ENCODE results near the gene SEPTIN12. TPM values are rescaled to one million over a fixed set of nuclear protein-coding genes. Genes with fewer than 3 reads are reported as not detected.

Gene SEPTIN12
- total RNA-seq, 1 donor from 2014 or later = not detected

DNA sequence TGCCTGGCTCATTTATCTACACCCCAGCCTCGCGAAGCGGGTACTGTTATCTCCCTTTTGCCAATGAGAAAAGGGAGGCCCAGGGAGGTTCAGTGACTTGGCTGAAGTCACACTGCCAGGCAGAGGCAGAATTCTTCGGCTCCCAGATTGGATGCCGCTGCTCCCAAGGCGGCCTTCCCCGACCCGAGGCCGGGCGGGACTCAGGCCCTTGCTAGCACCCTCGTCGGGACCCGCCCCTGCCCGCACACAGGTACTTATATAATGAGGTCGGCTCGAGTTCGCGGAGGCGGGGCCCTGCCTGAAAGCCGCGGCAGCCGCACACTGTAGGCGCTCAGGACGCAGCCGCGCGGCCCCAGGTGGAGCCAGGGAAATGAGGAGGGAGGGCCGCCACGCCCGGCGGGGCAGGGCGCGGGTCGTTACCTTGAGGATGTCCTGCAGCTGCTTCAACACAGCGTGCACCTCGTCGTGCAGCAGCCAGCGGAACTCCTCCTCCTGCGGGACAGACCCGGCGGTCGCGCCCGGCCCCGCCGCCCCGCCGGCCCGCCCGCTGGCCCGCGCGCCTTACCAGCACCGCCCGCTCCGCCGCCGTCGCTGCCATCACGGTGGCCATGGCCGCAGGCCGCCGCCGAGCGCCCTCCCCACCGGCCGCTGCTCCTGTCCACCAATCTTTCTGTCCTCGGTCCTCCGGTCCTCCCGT is 14.0 kb upstream of the SEPTIN12 start, which contains the start of gene ROGDI:
ROGDI (minus strand) TSS at position 672 of the 697 bp plus-strand sequence; CDS start at position 610, 62 bp downstream.
- TF ChIP-seq, protein P1, sequence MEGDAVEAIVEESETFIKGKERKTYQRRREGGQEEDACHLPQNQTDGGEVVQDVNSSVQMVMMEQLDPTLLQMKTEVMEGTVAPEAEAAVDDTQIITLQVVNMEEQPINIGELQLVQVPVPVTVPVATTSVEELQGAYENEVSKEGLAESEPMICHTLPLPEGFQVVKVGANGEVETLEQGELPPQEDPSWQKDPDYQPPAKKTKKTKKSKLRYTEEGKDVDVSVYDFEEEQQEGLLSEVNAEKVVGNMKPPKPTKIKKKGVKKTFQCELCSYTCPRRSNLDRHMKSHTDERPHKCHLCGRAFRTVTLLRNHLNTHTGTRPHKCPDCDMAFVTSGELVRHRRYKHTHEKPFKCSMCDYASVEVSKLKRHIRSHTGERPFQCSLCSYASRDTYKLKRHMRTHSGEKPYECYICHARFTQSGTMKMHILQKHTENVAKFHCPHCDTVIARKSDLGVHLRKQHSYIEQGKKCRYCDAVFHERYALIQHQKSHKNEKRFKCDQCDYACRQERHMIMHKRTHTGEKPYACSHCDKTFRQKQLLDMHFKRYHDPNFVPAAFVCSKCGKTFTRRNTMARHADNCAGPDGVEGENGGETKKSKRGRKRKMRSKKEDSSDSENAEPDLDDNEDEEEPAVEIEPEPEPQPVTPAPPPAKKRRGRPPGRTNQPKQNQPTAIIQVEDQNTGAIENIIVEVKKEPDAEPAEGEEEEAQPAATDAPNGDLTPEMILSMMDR (IDR thresholded peaks at IDR 0.05; ENCODE audit: insufficient read depth, low read length, severe bottlenecking) = no peak
- no peak for FAIRE-seq
- DNase-seq (ENCODE audit: low read depth) = peak; percentile 81
- no peaks in the 10 kb centered on the region for H3K27me3 ChIP-seq (ENCODE audit: control insufficient read depth, insufficient read depth, low read length)
- peak within 1 kb of the TSS; percentile 69 for H3K4me3 ChIP-seq (ENCODE audit: low read depth, low read length)
- H3K36me3 ChIP-seq (ENCODE audit: control insufficient read depth, insufficient read depth, low read length) = peaks cover 9% of the 10 kb centered on the region

DNA sequence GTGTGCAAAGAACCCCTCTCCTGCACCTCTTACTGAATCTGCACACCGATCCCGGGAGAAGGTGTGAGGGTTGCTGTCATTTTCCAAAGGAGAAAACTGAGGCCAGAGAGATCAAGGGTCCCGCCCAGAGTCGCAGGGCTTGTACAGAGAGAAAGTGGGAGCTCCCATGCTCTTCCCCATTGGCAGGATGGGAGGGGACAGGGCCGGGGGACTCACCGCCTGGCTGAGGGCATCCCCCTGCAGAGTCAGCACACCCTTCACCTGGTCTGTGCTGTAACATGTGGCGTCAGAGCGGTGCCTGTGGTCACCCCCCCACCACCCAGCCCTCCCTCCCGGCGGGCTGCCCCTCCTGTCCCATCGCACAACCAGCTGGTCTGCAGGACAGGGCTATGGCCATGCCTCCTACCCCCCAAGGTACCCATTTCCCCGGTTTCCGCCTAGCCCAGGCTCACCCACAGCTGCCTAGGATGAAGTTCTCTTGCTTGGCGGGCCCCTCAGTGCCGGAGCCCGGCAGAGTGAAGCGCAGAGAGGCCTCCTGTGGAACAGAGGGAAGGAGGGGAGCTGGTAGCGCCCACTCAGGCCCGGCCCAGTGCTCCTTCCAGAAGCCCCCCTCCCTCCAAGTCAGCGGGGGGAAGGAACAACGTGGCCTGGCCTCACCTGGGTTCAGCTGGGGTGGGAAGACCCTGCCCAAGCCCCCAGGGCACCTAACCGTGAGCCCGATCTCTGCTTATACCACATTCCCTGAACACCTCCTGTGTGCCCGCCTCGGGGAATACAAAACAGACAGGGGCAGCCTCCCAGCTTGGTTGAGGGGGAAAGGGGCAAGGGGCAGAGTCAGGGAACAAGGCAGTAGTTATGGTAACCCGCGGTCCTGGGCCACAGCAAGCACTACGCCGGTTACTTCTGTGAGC is 13.2 kb upstream of the SEPTIN12 start:
- TF ChIP-seq, protein P1 (IDR thresholded peaks at IDR 0.05; ENCODE audit: insufficient read depth, low read length, severe bottlenecking) = no peak
- no peak for DNase-seq (ENCODE audit: low read depth)
- Histone ChIP-seq H3K27me3 (ENCODE audit: control insufficient read depth, insufficient read depth, low read length) (no peaks in the 10 kb centered on the region), H3K36me3 (ENCODE audit: control insufficient read depth, insufficient read depth, low read length) (peaks cover 11% of the 10 kb centered on the region), H3K4me3 (ENCODE audit: low read depth, low read length) (peak overlapping the region; percentile 69)
- no peak for FAIRE-seq

DNA sequence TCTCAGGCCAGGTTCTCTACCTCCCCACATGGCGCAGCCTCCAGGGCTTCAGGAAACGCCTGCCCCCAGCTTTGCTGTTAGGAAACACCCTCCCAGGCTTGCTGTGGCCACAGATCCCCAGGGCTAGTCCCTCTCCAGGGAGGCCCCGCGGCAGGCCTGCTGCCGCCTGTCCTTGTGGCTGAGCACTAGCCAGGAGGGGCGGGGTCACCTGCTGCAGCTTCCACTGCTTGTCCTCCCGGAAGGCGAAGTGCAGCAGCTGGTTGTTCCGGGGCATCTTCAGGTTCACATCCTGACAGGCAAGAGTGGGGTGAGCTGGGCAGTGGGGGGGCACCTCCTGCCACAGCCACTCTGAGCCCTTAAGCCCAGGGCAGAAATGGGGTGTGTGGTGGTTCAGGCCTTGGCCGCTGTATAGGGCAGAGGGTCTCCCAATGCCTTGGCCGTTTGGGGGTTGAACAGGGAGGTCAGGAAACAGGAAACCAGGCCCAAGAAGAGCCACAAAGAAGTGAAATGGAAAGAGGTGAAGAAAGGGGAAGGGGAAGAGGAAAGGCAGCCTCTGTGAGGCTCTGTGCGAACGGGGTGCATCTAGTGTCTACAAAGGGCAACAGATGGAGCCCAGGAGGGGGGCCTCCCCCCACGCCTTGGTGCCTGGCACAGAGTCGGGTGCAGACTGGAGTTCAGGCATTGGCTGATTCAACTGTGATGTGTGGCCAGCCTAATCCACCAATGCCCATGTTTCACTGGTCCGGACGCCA is 12.3 kb upstream of the SEPTIN12 start:
- Histone ChIP-seq H3K36me3 (ENCODE audit: control insufficient read depth, insufficient read depth, low read length) (peaks cover 14% of the 10 kb centered on the region), H3K27me3 (ENCODE audit: control insufficient read depth, insufficient read depth, low read length) (no peaks in the 10 kb centered on the region), H3K4me3 (ENCODE audit: low read depth, low read length) (no peak overlapping the region)
- TF ChIP-seq, protein P1 (IDR thresholded peaks at IDR 0.05; ENCODE audit: insufficient read depth, low read length, severe bottlenecking) = no peak
- DNase-seq (ENCODE audit: low read depth) (peak; percentile 46), FAIRE-seq (no peak)

DNA sequence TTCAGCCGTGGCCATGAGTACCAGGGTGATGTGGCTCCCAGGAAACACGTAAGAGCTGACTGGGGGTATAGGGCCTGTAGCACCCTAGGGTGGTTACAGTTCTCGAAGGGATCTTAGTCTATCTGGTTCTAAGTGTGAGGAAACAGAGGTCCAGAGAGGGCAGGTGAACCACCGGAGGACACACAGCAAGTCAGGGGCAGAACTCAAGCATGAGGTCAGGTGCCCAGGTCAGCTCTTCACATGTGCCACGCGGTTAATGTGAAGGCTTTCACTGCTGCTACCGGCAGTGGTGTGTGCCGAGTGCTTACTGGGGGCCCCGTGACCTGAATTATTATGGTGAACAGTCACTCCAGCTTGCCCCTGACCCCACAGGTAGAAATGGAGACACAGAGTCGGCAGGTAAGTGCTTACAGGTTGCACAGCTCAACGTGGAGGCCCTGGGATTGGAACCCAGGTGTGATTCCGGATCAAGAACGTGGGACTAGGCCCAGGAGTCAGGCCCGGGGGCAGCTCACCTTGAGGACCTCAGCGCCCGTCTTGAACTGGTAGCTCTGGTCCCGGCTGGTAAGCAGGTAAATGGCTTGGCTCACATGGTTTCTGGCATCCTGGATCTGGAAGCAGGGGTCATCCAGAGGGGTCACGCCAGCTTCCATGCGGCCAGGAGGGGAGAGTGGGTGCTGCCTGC is 11.2 kb upstream of the SEPTIN12 start:
- DNase-seq (ENCODE audit: low read depth) (no peak), FAIRE-seq (peak; percentile 70)
- no peaks in the 10 kb centered on the region for H3K27me3 ChIP-seq (ENCODE audit: control insufficient read depth, insufficient read depth, low read length)
- TF ChIP-seq, protein P1 (IDR thresholded peaks at IDR 0.05; ENCODE audit: insufficient read depth, low read length, severe bottlenecking) = no peak
- H3K36me3 ChIP-seq (ENCODE audit: control insufficient read depth, insufficient read depth, low read length) = peaks cover 10% of the 10 kb centered on the region
- no peak overlapping the region for H3K4me3 ChIP-seq (ENCODE audit: low read depth, low read length)

DNA sequence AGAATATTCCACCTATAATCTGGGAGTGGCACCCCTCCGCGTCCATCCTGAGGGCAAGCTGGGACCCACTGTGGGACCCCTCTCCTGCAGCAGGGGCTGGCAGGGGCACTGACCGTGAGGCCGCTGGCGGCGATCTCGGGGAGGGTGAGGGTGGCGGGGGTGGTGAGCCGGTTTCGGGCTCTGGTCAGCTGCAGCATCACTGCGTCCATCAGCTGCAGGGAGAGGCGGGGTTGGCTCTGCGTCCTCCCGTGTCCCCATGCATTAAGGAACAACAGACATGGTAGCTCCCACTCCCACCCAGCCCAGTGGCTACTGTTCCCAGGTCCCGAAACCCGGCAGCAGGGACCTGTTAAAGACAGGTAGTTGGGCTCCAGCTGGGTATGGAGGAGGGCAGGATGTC is 10.3 kb upstream of the SEPTIN12 start:
- TF ChIP-seq, protein P1 (IDR thresholded peaks at IDR 0.05; ENCODE audit: insufficient read depth, low read length, severe bottlenecking) = no peak
- Histone ChIP-seq H3K27me3 (ENCODE audit: control insufficient read depth, insufficient read depth, low read length) (no peaks in the 10 kb centered on the region), H3K36me3 (ENCODE audit: control insufficient read depth, insufficient read depth, low read length) (peaks cover 10% of the 10 kb centered on the region), H3K4me3 (ENCODE audit: low read depth, low read length) (no peak overlapping the region)
- no peak for DNase-seq (ENCODE audit: low read depth)
- no peak for FAIRE-seq

All from bronchial epithelial cell (primary cell).